ENCODE data around the gene RELA.

Gene RELA

GRCh38 chr11:65633390-65634108 lies 29.2 kb downstream of the RELA start:
- no peak for DNase-seq

GRCh38 chr11:65630215-65630614 lies 32.5 kb downstream of the RELA start:
- Histone ChIP-seq H2BK5ac (ENCODE audit: low read depth, low read length, poor library complexity, severe bottlenecking) (no peak overlapping the region), H3K9ac (ENCODE audit: low read length) (no peak overlapping the region), H4K8ac (ENCODE audit: low read length) (no peak overlapping the region), H2AFZ (ENCODE audit: low read depth, low read length) (no peak overlapping the region), H2BK120ac (ENCODE audit: low read depth, low read length) (no peak overlapping the region), H3K14ac (ENCODE audit: low read length in 2 of 2) (no peak overlapping the region), H3K4me3 (ENCODE audit: insufficient read depth in 1 of 2, low read depth in 1 of 2, low read length in 2 of 2) (no peak overlapping the region), H3K4me1 (ENCODE audit: control insufficient read depth, insufficient read depth, low read depth, low read length) (peaks cover 2% of the 10 kb centered on the region), H3K23ac (ENCODE audit: low read length in 2 of 2) (no peak overlapping the region), H3K36me3 (ENCODE audit: control insufficient read depth in 1 of 2, insufficient read depth in 2 of 2, low read depth in 1 of 2, low read length in 2 of 2) (peaks cover 88 to 98% of the 10 kb centered on the region in 2 experiments), H2AK5ac (ENCODE audit: low read length, severe bottlenecking) (no peak overlapping the region), H3K79me1 (replicated peaks; ENCODE audit: low read length, poor library complexity, severe bottlenecking) (peaks cover 52% of the 10 kb centered on the region), H3K9me3 (ENCODE audit: control insufficient read depth, low read length) (no peaks in the 10 kb centered on the region), H2BK12ac (ENCODE audit: low read length in 2 of 2) (no peak overlapping the region), H3K4ac (ENCODE audit: low read depth in 1 of 2, low read length in 2 of 2) (no peak overlapping the region), H4K91ac (ENCODE audit: low read length) (no peak overlapping the region), H3K4me2 (ENCODE audit: low read length, poor library complexity, severe bottlenecking) (no peak overlapping the region), H2BK15ac (ENCODE audit: low read depth, poor library complexity, severe bottlenecking) (no peak overlapping the region), H3K27me3 (ENCODE audit: control insufficient read depth in 1 of 2, insufficient read depth in 1 of 2, low read length in 2 of 2) (no peaks in the 10 kb centered on the region), H3K18ac (ENCODE audit: low read depth in 1 of 2, low read length in 2 of 2) (no peak overlapping the region), H3K27ac (ENCODE audit: low read length, poor library complexity, severe bottlenecking) (no peak overlapping the region)
- WGBS = 97% methylated on average over 11 of the region's 11 CpGs
- no peak for DNase-seq

More at GRCh38 chr11:65633390-65634108, 29.2 kb downstream of the RELA start:
- Histone ChIP-seq H3K14ac (ENCODE audit: low read length in 2 of 2) (no peak overlapping the region), H3K36me3 (ENCODE audit: control insufficient read depth in 1 of 2, insufficient read depth in 2 of 2, low read depth in 1 of 2, low read length in 2 of 2) (peaks cover 81 to 85% of the 10 kb centered on the region in 2 experiments), H3K27me3 (ENCODE audit: control insufficient read depth in 1 of 2, insufficient read depth in 1 of 2, low read length in 2 of 2) (no peaks in the 10 kb centered on the region), H2AFZ (ENCODE audit: low read depth, low read length) (no peak overlapping the region), H3K4ac (ENCODE audit: low read depth in 1 of 2, low read length in 2 of 2) (no peak overlapping the region), H3K23ac (ENCODE audit: low read length in 2 of 2) (no peak overlapping the region), H2BK12ac (ENCODE audit: low read length in 2 of 2) (no peak overlapping the region), H3K18ac (ENCODE audit: low read depth in 1 of 2, low read length in 2 of 2) (no peak overlapping the region), H3K79me1 (replicated peaks; ENCODE audit: low read length, poor library complexity, severe bottlenecking) (peaks cover 46% of the 10 kb centered on the region), H3K4me1 (ENCODE audit: control insufficient read depth, insufficient read depth, low read depth, low read length) (peaks cover 12% of the 10 kb centered on the region), H2BK5ac (ENCODE audit: low read depth, low read length, poor library complexity, severe bottlenecking) (no peak overlapping the region), H2BK15ac (ENCODE audit: low read depth, poor library complexity, severe bottlenecking) (no peak overlapping the region), H4K8ac (ENCODE audit: low read length) (no peak overlapping the region), H3K9ac (ENCODE audit: low read length) (no peak overlapping the region), H2BK120ac (ENCODE audit: low read depth, low read length) (no peak overlapping the region), H3K27ac (ENCODE audit: low read length, poor library complexity, severe bottlenecking) (no peak overlapping the region), H4K91ac (ENCODE audit: low read length) (no peak overlapping the region), H3K9me3 (ENCODE audit: control insufficient read depth, low read length) (no peaks in the 10 kb centered on the region), H2AK5ac (ENCODE audit: low read length, severe bottlenecking) (no peak overlapping the region), H3K4me3 (ENCODE audit: insufficient read depth in 1 of 2, low read depth in 1 of 2, low read length in 2 of 2) (no peak overlapping the region), H3K4me2 (ENCODE audit: low read length, poor library complexity, severe bottlenecking) (no peak overlapping the region)
- WGBS = 91% methylated on average over 20 of the region's 20 CpGs

- H3K36me3 ChIP-seq (ENCODE audit: control insufficient read depth in 1 of 2, insufficient read depth in 2 of 2, low read depth in 1 of 2, low read length in 2 of 2) = peaks cover 88 to 98% of the 10 kb centered on the region in 2 experiments
- H4K91ac ChIP-seq (ENCODE audit: low read length) = no peak overlapping the region
- no peaks in the 10 kb centered on the region for H3K27me3 ChIP-seq (ENCODE audit: control insufficient read depth in 1 of 2, insufficient read depth in 1 of 2, low read length in 2 of 2)
- H2BK12ac ChIP-seq (ENCODE audit: low read length in 2 of 2) = no peak overlapping the region
- no peak overlapping the region for H3K4me2 ChIP-seq (ENCODE audit: low read length, poor library complexity, severe bottlenecking)
- no peak overlapping the region for H2BK5ac ChIP-seq (ENCODE audit: low read depth, low read length, poor library complexity, severe bottlenecking)
- H3K4me3 ChIP-seq (ENCODE audit: insufficient read depth in 1 of 2, low read depth in 1 of 2, low read length in 2 of 2) = no peak overlapping the region
- H2AFZ ChIP-seq (ENCODE audit: low read depth, low read length) = no peak overlapping the region
- no peak overlapping the region for H3K14ac ChIP-seq (ENCODE audit: low read length in 2 of 2)
- H3K18ac ChIP-seq (ENCODE audit: low read depth in 1 of 2, low read length in 2 of 2) = no peak overlapping the region
- 97% methylated on average over 14 of the region's 14 CpGs for WGBS
- no peak overlapping the region for H3K27ac ChIP-seq (ENCODE audit: low read length, poor library complexity, severe bottlenecking)
- H3K4me1 ChIP-seq (ENCODE audit: control insufficient read depth, insufficient read depth, low read depth, low read length) = peaks cover 6% of the 10 kb centered on the region
- H2BK15ac ChIP-seq (ENCODE audit: low read depth, poor library complexity, severe bottlenecking) = no peak overlapping the region
- H2AK5ac ChIP-seq (ENCODE audit: low read length, severe bottlenecking) = no peak overlapping the region
- H3K79me1 ChIP-seq (replicated peaks; ENCODE audit: low read length, poor library complexity, severe bottlenecking) = peaks cover 50% of the 10 kb centered on the region
- no peak overlapping the region for H3K9ac ChIP-seq (ENCODE audit: low read length)
- no peak overlapping the region for H3K23ac ChIP-seq (ENCODE audit: low read length in 2 of 2)
- H4K8ac ChIP-seq (ENCODE audit: low read length) = no peak overlapping the region
- H3K9me3 ChIP-seq (ENCODE audit: control insufficient read depth, low read length) = no peaks in the 10 kb centered on the region
- DNase-seq = no peak
- H2BK120ac ChIP-seq (ENCODE audit: low read depth, low read length) = no peak overlapping the region
- no peak overlapping the region for H3K4ac ChIP-seq (ENCODE audit: low read depth in 1 of 2, low read length in 2 of 2)
These were observed 33.1 kb downstream of the RELA start for GRCh38 chr11:65629579-65629978.

- Histone ChIP-seq H2BK5ac (ENCODE audit: low read depth, low read length, poor library complexity, severe bottlenecking) (no peak overlapping the region), H3K23ac (ENCODE audit: low read length in 2 of 2) (no peak overlapping the region), H4K91ac (ENCODE audit: low read length) (no peak overlapping the region), H3K27me3 (ENCODE audit: control insufficient read depth in 1 of 2, insufficient read depth in 1 of 2, low read length in 2 of 2) (no peaks in the 10 kb centered on the region), H2AFZ (ENCODE audit: low read depth, low read length) (no peak overlapping the region), H4K8ac (ENCODE audit: low read length) (no peak overlapping the region), H2AK5ac (ENCODE audit: low read length, severe bottlenecking) (no peak overlapping the region), H2BK15ac (ENCODE audit: low read depth, poor library complexity, severe bottlenecking) (no peak overlapping the region), H3K27ac (ENCODE audit: low read length, poor library complexity, severe bottlenecking) (no peak overlapping the region), H3K4me3 (ENCODE audit: insufficient read depth in 1 of 2, low read depth in 1 of 2, low read length in 2 of 2) (no peak overlapping the region), H3K9ac (ENCODE audit: low read length) (no peak overlapping the region), H3K4me1 (ENCODE audit: control insufficient read depth, insufficient read depth, low read depth, low read length) (peaks cover 6% of the 10 kb centered on the region), H3K4ac (ENCODE audit: low read depth in 1 of 2, low read length in 2 of 2) (no peak overlapping the region), H3K14ac (ENCODE audit: low read length in 2 of 2) (no peak overlapping the region), H3K36me3 (ENCODE audit: control insufficient read depth in 1 of 2, insufficient read depth in 2 of 2, low read depth in 1 of 2, low read length in 2 of 2) (peaks cover 91 to 96% of the 10 kb centered on the region in 2 experiments), H3K4me2 (ENCODE audit: low read length, poor library complexity, severe bottlenecking) (no peak overlapping the region), H3K9me3 (ENCODE audit: control insufficient read depth, low read length) (no peaks in the 10 kb centered on the region), H3K79me1 (replicated peaks; ENCODE audit: low read length, poor library complexity, severe bottlenecking) (peaks cover 50% of the 10 kb centered on the region), H3K18ac (ENCODE audit: low read depth in 1 of 2, low read length in 2 of 2) (no peak overlapping the region), H2BK12ac (ENCODE audit: low read length in 2 of 2) (no peak overlapping the region), H2BK120ac (ENCODE audit: low read depth, low read length) (no peak overlapping the region)
- WGBS = 95% methylated on average over 13 of the region's 13 CpGs
- DNase-seq = no peak
These were observed 35.5 kb downstream of the RELA start for GRCh38 chr11:65627202-65627601.
